HG03097 (cell line): ENCODE data around the gene ATP2B2.

Source experiments
- ATAC-seq: cut with Tn5 transposase; IDR thresholded peaks from one replicate; pipeline ENCODE4 v1.9.1; 2021; ENCODE audit not compliant: unreplicated experiment, low FRiP score

ATP2B2 gene

DNA sequence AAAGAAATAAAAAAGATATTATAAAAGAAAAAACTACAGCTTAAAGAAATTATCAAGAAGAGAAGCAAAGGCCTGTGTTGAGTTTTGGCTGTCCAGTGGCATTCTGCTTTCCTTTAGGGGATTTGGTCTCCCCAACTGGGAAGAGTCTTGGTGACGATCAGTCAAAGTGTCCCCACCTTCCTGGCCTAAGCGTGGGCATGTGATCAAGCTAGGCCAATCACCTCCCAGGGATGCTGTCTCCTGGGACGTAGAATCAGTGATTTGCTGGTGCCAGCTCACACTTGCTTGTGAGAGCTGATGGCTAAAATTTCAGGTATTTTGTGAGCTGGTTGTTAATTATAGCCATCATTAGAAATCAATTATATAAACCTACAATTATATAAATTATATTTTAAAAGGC is 69.5 kb downstream of the ATP2B2 start:
- no peak for ATAC-seq

DNA sequence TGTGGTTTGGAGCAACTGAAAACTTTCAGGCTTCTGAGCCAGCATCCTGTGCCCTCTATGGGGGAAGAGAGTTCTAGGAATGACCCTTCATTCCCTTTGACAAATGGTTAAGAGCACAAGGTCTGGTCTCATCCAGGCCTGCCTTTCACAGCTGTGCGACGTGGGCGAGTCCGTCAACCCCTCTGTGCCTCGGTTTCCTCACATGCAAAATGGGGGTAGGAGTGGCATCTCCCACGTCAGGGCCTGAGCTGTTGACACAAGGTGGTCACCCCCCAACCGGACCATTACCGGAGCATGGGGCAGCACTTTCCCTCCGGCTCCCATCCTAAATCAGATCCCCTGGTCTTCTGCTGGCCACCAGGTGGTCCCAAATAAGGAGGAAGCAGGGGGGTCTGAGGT is 70.4 kb downstream of the ATP2B2 start:
- ATAC-seq: no peak

DNA sequence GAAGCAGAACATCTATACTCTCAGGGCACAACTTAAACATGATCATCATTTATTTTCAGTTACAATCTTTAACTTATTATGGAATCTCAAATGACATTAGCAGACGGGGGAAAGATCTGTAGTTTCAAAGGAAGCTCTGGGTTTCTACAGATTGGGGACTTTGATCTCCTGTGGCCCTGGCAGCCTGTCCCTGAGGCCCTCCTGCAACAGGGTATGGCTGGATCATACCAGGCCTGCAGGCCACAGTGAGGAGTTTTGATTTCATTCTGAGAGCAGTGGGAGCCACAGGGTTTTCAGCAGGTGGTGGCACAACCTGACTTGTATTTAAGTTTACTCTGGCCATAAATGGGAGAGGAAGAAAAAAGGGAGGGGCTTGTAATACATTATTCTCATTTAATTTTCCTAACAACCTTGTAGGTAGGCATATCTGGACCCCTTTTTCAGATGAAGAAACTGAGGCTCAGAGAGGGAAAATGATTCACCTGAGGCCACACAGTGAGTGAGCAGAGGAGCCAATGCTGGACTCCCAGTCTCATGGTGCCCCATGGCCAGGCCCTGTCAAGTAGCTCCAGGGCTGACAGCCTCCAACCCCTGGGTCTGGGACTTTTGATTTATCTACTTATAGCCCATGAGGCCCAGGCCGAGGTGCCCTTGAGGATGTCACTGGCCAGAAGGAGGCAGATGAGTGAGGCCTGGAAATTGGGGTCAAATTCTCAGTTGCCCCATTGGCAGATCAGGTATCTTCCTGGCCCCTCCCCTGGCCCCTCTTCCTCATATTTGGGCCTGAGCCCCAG is 71.0 kb downstream of the ATP2B2 start:
- no peak for ATAC-seq

DNA sequence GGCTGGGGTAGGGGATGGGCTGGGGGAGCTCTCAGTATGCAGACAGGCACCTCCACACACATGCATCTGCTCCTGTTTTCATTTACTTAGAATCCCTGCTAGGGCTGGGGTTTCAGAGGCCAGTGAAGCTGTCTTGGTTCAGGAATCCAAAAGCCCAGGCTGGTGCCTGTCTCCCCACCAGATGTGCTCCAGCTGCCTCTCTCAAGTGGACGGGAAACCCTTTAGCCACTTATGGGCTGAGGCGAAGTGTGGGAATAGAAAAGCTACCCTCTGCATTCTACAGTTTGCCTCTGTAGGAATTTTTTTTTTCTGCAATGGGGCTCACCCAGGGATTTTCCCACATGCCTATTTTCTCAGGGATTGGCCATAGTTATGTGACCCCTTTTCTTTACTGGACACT is 72.5 kb downstream of the ATP2B2 start:
- ATAC-seq: no peak

DNA sequence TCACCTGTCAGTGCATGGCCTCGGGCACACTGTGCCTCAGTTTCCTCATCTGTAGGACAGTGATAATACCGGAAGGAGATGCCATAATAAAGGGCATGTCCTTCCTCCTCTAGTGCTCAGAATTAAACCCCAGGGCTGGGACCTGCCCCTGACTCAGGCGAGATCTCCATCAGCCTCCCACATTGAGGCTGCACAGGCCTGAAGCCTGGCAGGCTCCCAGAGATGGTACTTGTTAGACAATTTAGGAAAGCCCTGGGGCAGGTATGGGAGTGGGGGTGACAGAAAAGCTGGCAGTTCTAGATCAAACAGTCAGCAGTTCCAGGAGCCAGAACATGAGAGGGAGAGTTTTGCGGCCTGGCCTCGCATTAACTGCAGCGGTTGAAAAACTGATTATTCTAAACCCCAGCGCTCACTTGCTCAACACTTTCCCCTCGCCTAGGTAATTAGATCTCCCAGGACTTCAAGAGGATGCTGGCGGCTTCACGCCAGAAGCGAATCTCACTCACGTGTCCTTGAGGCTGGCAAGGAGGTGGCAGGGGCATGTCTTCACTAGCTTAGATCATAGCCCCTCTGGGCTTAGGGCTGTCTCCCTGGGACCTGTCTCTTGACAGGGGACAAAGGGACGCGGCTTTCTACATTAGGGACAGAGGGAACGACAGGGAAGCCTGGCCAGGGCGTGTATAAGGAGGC is 73.1 kb downstream of the ATP2B2 start:
- no peak for ATAC-seq

DNA sequence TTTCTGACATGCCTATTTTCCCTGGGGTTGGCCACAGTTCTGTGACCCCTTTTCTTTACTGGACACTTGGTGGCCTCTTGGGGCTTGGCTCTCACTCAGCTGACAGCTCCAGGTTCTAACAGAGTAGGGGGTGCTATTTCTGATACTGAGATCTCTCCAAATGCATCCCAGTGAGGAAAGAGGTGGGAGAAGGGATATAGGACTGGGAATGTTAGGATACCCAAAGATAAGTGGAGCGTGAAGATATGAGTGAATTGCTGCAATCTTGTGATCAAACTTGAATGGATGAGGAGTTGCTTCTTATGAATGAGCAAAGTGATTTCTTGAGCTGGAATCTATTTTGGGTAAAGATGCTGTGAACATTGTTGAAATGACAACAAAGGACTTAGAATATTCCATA is 74.6 kb downstream of the ATP2B2 start:
- no peak for ATAC-seq

DNA sequence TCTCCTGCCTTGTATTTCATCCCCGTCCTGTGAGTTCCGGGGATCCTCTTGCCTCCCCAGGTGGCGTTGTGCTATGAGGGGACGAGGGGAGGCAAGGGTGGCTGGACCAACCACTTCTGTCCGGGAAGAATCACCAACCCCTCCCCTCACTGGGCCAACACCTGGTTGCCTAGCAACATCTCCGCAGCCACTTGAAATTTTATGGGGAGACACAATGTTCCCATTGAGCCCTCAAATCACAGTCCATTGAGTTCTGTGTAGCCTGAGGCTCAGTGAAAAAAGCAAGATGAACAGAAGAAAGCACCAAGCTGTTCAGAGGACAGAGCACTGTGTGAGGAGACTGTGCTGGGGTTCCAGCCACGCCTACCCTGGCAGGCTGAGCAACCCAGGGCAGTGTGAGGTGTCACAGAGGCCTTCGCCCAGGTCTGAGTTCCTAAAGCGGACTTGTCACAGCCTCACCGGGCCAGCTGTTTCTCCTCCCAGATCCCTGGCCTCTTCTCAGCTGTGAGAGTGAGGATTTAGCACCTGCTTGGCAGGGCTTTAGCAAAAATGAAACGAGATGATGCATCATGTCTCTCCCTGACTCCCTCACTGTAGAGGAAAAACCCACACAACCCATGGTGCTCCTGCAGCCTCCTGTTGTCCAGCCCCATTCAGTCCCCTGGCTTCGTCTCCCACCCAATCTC is 76.8 kb downstream of the ATP2B2 start:
- ATAC-seq: no peak

DNA sequence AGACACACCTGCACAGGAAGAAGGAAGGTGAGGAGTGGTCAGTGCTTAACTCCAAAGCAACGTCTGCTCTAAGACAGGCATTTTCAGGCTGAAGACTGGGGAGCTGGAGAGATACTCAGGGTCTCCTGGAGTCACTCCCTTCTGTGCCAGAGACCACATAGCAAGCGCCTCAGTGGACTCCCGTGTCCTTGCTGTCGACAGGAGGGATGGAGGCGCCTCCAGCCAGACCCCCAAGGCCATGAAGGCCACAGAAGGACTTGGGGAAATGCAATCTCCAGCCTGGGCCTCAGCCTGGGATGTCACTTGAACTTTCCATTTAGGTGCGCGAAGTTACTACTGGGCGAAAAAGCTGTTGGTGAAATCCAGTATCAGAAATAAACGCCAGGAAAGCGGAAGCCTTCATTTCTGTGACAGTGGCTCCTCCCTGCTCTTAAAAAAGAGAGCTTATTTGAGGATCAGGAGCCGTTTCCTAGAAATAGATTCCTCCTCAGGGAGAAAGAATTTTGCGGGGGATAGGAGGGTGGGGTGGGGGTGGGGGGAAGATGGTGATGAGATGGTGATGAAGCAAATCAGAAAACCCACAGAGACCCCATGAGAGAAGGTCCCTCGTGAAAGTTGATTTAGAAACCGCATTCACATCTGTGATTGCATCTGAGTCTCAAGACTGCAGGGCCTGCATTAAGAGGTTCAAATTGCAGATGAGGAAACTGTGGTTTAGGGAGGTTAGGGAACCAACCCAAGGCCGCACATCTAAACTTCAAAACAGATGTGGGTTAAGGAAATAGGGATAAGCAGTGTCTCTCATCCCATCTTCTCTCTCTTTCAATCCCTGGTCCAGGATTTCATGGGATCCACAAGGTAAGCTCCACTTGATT is 78.8 kb downstream of the ATP2B2 start:
- ATAC-seq: no peak

DNA sequence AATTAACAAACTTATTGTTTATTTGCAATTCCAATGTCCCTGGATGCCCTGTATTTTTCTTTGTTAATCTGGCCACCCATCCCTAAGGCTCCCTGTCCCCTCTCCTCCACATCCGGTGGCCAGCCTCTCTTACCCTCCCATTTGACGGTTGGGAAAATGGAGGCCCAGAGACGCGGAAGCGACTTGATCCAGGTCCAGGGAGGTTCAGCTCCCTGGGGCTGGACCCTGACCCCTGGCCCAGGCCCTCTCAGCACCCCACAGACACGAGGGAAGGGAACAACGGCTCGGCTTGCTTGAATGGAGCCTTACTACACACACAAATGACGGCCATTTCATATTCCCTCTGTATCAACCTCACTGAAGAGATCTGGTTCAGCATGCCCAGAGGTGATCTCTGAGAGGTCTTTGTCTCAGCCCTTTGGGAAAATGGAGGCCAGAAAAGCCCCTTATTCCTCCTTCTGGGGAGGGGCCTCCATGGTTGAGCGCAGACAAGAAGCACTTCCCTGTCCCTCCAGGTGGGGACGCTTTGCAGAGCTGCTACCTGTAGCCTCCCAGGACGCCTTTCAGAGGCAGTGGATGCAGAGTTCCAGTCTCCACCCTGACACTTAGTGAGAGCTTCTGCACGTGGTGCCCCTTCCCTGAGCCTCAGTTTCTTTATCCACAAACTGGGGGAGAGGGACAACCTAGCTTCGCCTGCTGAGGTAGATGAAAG is 82.1 kb downstream of the ATP2B2 start:
- ATAC-seq: no peak

DNA sequence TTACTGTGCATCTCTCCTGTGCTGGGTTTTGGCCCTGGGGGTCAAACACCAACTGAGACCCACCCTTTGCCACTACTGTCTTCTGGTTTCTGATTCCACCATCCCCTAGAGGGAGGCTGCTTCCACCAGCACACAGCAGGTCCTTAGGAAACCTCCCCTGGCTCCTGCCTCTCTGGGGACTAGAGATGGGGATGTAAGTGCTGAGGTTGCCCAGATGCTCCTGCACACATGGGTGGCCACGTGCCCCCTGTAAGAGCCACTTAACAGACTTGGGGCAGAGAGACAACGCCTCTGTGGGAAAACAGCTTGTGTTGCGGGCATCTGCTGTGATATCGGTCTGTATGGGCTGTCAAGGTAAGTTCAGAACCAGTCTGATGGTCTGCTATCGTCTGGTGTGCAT is 83.4 kb downstream of the ATP2B2 start:
- ATAC-seq: no peak

DNA sequence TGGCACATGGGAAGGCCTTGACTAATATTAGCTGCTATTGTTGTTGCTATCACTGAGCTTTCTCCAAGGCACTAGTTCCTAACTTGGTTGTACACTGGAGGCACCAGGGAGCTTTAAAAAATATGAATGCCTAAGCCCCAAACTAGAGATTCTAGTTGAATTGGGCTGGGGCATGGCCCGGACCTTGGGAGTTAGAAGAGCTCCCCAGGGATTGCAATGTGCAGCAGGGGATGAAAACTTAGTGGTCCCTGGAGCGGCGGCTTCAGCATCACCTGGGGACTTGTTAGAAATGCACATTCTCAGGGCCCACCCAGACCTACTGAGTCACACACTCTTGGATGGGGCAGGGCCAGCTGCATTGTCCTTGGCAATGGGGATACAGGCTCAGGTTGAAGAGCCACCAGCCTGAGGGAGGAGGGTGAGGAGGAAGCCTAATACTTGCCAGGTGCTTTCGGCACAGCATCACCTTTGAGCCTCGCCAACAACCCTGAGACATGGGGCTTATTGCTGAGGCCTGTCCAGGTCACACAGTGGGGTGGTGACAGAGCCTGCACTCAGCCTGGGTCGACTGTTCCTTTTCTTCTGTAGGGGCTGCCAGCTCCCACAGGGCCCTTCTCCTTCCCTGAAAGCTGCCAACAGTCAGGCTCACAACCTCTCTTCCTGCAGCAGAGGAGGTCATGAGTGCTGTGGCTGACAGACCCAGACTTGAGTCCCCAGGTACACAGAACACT is 84.5 kb downstream of the ATP2B2 start:
- ATAC-seq: no peak

DNA sequence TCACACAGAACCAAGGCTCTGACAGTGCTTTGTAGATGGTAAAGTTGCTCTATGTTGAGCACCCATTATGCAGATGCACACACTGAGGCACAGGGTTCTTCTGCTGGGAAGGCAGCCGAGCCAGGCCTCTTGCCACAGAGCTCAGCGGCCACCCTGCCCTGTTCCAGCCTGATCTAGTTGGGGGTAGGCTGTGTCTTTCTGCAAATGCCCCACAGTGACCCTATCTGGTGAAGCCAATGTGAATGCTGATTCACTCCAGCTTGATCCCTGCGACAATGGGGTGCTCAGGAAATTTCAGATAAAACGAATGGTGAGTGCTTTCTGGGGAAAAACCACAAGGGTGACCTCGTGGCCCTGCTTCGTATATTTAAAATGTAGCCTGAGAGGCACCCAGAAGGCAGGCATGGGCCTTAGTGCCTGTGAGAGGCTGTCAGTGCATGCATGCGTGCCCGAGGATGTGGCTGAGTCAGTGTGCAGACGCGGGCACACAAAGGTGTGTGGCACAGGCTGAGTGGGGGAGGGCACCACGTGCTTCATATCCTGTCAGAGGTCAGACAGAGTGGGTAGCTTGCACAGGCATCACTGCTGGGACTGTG is 85.7 kb downstream of the ATP2B2 start:
- no peak for ATAC-seq

DNA sequence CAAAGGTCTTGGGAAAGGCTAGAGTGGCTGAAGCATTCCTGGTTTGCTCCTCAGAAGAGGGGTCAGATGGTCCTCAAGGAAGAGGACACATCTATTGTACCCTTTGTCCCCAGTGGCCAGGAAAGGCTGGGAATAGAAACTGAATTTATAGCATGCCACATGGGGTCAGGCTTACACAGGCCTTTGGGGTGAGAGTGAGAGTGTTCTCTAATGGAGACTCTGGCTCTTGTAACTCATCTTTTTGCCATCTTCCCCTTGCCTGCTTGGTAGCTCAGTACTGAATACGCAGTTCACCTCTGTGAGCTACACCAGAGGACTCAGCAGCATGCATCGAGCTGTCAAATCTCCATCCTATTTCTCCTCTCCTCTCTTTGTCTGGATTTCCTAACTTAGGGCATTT is 87.5 kb downstream of the ATP2B2 start:
- no peak for ATAC-seq

DNA sequence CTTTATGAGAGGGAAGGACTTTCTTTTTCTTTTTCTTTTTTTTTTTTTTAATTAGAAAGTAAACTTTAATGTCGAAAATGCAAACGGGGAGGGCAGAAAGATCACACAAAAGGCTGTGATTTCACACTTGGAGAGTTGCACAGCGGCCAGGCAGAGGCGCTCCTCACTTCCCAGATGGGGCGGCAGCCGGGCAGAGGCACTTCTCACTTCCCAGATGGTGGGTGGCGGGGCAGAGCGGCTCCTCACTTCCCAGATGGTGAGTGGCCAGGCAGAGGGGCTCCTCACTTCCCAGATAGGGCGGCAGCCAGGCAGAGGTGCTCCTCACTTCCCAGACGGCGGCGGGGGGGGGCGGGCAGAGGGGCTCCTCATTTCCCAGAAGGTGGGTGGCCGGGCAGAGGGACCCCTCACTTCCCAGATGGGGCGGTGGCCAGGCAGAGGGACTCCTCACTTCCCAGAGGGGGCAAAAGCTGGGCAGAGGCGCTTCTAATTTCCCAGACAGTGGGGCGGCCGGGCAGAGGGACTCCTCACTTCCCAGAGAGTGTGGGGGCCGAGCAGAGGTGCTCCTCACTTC is 88.6 kb downstream of the ATP2B2 start:
- no peak for ATAC-seq

DNA sequence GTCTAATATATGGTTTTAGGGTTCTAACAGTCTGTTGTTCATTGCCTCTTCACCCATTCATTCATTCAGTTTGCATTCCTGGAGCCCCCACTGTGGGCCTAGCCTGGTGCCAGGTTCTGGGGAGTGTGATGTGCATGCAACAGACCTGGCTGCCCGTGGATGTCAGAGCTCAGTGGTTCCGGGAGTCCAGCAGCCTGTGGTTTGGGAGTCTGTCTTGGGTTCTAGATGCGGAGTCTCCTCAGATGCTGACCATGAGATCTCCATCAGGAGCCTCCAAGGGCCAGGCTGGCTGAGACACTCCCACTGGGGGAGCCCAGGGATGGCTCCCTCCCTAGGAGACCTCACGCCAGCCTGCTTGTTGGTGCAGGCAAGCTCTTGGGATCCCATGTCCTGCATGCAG is 92.3 kb downstream of the ATP2B2 start:
- ATAC-seq: no peak

DNA sequence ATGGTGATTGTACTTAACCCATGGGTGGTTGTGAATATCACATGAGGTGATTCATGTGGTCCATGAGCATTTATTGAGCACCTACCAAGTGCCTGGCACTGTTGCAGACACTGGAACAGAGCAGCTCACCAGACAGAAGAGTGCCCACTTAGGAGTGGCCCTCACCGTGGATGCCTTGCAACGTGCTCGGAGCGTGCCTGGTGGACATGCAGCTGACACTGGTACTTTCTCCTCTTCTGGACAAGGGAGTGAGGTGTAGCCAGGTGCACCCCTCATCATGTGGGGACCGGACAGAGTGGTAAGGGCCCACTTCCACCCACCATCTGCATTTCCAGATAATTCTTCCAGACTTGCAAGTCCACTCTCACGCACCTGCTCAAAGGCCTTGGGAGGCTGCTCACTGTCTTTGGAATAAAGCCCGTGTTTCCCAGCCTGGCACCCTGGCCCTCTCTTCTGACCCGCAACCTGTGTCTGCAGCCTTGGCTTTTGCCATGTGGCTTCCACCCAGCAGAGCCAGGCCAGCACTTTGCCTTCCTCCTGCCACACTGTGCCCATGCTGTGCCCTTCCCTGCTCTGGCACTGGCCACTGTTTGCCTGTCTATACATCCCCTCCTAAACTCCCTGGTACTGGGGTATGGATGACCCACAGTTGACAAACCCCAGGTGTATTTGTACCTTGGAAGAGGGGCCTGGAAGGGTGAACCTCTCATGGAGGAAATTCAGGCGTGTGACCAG is 93.6 kb downstream of the ATP2B2 start:
- no peak for ATAC-seq

DNA sequence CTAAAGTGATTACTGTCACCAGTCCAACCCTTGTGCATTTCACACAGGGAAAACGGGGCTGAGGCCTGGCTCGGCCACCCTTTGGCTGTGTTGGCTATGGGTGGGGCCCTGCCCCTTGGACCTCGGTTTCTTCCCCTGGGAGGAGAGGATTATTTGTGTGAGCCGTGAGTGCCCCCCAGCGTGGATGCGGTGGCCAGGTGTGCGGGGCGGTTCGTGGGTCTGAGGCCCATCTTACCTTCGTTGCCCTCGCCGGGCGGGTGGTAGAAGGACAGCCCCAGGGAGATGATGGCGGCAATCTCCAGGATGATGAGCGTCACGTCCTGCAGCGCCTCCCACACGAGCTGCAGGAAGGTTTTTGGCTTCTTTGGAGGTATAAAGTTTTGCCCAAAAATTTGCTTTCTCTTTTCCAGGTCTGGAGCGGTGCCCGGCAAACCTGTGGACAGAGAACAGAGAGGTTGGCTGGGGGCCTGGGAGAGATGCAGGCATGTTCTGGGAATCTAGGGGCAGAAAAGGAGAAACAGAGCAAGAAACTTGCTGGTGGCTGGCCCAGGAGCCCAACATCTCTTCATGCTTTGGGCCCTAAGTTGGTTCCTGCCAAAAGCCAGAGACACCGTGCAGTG is 94.9 kb downstream of the ATP2B2 start:
- ATAC-seq: no peak

DNA sequence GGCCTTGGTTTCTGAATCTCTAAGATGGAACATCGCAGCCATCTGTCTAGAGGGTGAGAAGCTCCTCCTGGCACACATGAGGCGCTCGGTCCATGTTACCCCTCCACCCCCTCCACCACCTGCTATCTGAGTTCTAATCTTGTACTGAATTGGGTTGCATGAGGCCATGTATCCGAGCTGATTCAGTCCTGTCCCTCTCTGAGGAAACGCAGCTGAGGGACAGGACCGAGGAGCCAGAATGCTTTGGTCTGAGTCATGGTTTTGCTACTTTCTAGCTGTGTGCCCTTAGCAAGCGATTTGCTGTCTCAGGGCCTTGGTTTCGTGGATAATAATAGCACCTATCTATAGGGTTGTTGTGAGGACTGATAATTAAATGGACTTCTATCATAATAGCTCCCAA is 96.7 kb downstream of the ATP2B2 start:
- no peak for ATAC-seq
